GM23338 (cell line): Measurements from ENCODE around the gene SYT7.

Experiments
- CREB1 ChIP-seq: fragments of 250-450 bp; sonication (Bioruptor Pico); IDR thresholded peaks from 2 replicates; pipeline ENCODE4 v1.5.0; 2020; ENCODE audit warnings: low read depth, mild to moderate bottlenecking, moderate library complexity
- ETS1 ChIP-seq: IDR thresholded peaks from 2 replicates; pipeline ENCODE4 v1.6.1; 2016; ENCODE audit warnings: antibody characterized with exemption
- EZH2 ChIP-seq: fragments of 200-600 bp; sonication (generic); IDR thresholded peaks from one replicate; pipeline ENCODE4 v1.8.0; 2017; ENCODE audit warnings: antibody characterized with exemption, mild to moderate bottlenecking, low read depth; ENCODE audit not compliant: unreplicated experiment
- EZH2phosphoT487 ChIP-seq: fragments of 200-600 bp; sonication (generic); IDR thresholded peaks from one replicate; pipeline ENCODE4 v1.8.1; 2018; ENCODE audit warnings: antibody characterized with exemption; ENCODE audit not compliant: unreplicated experiment
- JUNB ChIP-seq: IDR thresholded peaks from one replicate; pipeline ENCODE4 v1.6.1; 2016; ENCODE audit warnings: antibody characterized with exemption; ENCODE audit not compliant: unreplicated experiment
- NANOG ChIP-seq: IDR thresholded peaks from 2 replicates; pipeline ENCODE4 v1.6.1; 2016; ENCODE audit warnings: antibody characterized with exemption, borderline replicate concordance
- POLR2AphosphoS5 ChIP-seq: IDR thresholded peaks from 2 replicates; pipeline ENCODE4 v1.6.1; 2016; ENCODE audit warnings: antibody characterized with exemption, low read depth
- ZNF462 ChIP-seq: fragments of 250-450 bp; sonication (Bioruptor Pico); IDR thresholded peaks from 2 replicates; pipeline ENCODE4 v1.5.0; 2020; ENCODE audit warnings: mild to moderate bottlenecking, moderate library complexity
- TF ChIP-seq, protein P1 (sequence below), 2 experiments: fragments of 200-600 bp in 1 of 2; sonication (generic) in 1 of 2; conservative IDR thresholded peaks; 2 replicates each; pipeline versions ENCODE4 v1.5.1 to v1.6.1; 2016 to 2017; ENCODE audit warnings: antibody characterized with exemption in 2 of 2, low read depth in 2 of 2, mild to moderate bottlenecking in 2 of 2, moderate library complexity in 1 of 2
- TF ChIP-seq, protein P2 (sequence below): IDR thresholded peaks from one replicate; pipeline ENCODE4 v1.6.1; 2018; ENCODE audit warnings: antibody characterized with exemption; ENCODE audit not compliant: unreplicated experiment

DNA sequence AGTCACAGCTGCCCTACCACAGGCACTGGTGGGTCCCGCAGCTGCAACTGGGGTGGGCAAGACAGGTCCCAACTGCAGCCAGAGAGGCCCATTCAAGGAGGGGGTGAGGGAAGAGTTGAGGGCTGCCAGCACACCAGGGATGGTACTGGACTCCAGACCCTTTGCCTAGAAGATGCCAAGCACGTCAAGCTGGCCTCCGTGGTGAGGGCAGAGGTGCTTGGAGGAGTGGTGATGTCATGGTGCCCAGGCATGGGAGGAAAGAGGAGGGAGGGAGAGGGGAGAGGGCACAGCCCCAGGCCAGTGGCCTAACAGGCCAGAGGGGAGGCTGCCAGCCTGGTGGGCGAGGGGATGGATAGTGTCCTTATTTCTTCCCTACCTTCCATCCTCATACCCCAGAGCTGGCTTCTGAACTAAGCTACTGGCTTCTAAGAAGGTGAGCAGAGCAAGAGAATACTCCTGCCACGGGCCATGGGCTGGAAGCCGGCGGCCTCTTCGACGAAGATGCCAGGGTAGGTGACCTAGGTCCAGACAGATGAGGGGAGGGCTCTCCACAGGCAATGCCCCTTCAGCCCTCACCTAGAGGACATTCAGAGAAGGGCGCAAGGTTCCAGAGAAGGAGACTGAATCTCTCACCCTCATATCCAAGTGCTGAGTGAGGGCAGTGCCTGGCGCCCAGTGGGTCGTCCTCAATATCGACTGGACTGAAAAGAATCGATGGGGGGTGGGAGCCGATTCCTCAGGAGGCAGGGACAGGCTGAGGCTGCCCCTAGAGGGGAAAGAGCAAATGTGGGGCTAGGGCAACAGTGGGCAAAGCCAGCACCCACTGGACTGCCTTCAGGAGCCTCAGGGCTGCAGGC lies 1.8 kb downstream of the SYT7 start:
- TF ChIP-seq NANOG = no peak
- no peak for TF ChIP-seq CREB1 (CRISPR knock-in tag)
- TF ChIP-seq, protein P1, sequence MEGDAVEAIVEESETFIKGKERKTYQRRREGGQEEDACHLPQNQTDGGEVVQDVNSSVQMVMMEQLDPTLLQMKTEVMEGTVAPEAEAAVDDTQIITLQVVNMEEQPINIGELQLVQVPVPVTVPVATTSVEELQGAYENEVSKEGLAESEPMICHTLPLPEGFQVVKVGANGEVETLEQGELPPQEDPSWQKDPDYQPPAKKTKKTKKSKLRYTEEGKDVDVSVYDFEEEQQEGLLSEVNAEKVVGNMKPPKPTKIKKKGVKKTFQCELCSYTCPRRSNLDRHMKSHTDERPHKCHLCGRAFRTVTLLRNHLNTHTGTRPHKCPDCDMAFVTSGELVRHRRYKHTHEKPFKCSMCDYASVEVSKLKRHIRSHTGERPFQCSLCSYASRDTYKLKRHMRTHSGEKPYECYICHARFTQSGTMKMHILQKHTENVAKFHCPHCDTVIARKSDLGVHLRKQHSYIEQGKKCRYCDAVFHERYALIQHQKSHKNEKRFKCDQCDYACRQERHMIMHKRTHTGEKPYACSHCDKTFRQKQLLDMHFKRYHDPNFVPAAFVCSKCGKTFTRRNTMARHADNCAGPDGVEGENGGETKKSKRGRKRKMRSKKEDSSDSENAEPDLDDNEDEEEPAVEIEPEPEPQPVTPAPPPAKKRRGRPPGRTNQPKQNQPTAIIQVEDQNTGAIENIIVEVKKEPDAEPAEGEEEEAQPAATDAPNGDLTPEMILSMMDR (conservative IDR thresholded peaks at IDR 0.05; ENCODE audit: low read depth in 2 of 2) = peak; percentile 15 to 29; a peak in 2 of 4 replicates
- TF ChIP-seq POLR2AphosphoS5 = no peak
- TF ChIP-seq, protein P2, sequence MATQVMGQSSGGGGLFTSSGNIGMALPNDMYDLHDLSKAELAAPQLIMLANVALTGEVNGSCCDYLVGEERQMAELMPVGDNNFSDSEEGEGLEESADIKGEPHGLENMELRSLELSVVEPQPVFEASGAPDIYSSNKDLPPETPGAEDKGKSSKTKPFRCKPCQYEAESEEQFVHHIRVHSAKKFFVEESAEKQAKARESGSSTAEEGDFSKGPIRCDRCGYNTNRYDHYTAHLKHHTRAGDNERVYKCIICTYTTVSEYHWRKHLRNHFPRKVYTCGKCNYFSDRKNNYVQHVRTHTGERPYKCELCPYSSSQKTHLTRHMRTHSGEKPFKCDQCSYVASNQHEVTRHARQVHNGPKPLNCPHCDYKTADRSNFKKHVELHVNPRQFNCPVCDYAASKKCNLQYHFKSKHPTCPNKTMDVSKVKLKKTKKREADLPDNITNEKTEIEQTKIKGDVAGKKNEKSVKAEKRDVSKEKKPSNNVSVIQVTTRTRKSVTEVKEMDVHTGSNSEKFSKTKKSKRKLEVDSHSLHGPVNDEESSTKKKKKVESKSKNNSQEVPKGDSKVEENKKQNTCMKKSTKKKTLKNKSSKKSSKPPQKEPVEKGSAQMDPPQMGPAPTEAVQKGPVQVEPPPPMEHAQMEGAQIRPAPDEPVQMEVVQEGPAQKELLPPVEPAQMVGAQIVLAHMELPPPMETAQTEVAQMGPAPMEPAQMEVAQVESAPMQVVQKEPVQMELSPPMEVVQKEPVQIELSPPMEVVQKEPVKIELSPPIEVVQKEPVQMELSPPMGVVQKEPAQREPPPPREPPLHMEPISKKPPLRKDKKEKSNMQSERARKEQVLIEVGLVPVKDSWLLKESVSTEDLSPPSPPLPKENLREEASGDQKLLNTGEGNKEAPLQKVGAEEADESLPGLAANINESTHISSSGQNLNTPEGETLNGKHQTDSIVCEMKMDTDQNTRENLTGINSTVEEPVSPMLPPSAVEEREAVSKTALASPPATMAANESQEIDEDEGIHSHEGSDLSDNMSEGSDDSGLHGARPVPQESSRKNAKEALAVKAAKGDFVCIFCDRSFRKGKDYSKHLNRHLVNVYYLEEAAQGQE = no peak
- no peak for TF ChIP-seq EZH2
- no peak for TF ChIP-seq ETS1
- no peak for TF ChIP-seq EZH2phosphoT487
- no peak for TF ChIP-seq ZNF462
- TF ChIP-seq JUNB = no peak
